MM.1S (cell line): ENCODE data around the gene GNL2.
"Not testable (repeated sequence)": the region's sequence is repeated elsewhere in the genome, so short reads cannot be mapped to it uniquely, and the experiment has no call there.

Experiments used
- DNase-seq: peaks from one replicate; pipeline ENCODE4 v3.0.0-alpha.2; 2015
- H2AFZ ChIP-seq: fragments of 300-600 bp; sonication (generic); 2 replicates; pipeline ENCODE4 v1.6.0; 2016; ENCODE audit warnings: antibody characterized with exemption, low read length
- H3F3A ChIP-seq: fragments of 300-600 bp; sonication (generic); 2 replicates; pipeline ENCODE4 v1.6.1; 2016; ENCODE audit warnings: mild to moderate bottlenecking, antibody characterized with exemption, low read length, moderate library complexity, mixed read lengths; ENCODE audit not compliant: insufficient read depth
- H3K27ac ChIP-seq: fragments of 300-600 bp; sonication (generic); 2 replicates; pipeline ENCODE4 v1.5.1; 2016; ENCODE audit warnings: mild to moderate bottlenecking, low read length
- H3K27me3 ChIP-seq: fragments of 300-600 bp; sonication (generic); replicated peaks from 2 replicates; pipeline ENCODE4 v1.6.0; 2016; ENCODE audit warnings: low read length; ENCODE audit not compliant: insufficient read depth
- H3K36me3 ChIP-seq: fragments of 300-600 bp; sonication (generic); replicated peaks from 2 replicates; pipeline ENCODE4 v1.6.1; 2016; ENCODE audit warnings: mild to moderate bottlenecking, low read length, mixed read lengths; ENCODE audit not compliant: insufficient read depth
- H3K4me1 ChIP-seq: fragments of 300-600 bp; sonication (generic); 2 replicates; pipeline ENCODE4 v1.6.1; 2016; ENCODE audit warnings: low read length, mixed read lengths
- H3K4me2 ChIP-seq: fragments of 300-600 bp; sonication (generic); 2 replicates; pipeline ENCODE4 v1.6.0; 2016; ENCODE audit warnings: low read depth, low read length
- H3K4me3 ChIP-seq: fragments of 300-600 bp; sonication (generic); 2 replicates; pipeline ENCODE4 v1.5.1; 2016; ENCODE audit warnings: low read length, mixed read lengths
- H3K79me2 ChIP-seq: fragments of 300-600 bp; sonication (generic); 2 replicates; pipeline ENCODE4 v1.6.1; 2016; ENCODE audit warnings: mixed run types, low read length, mixed read lengths
- H3K9ac ChIP-seq: fragments of 300-600 bp; sonication (generic); 2 replicates; pipeline ENCODE4 v1.6.1; 2016; ENCODE audit warnings: low read length, mixed read lengths
- H3K9me2 ChIP-seq: fragments of 300-600 bp; sonication (generic); replicated peaks from 2 replicates; pipeline ENCODE4 v1.6.1; 2016; ENCODE audit warnings: mild to moderate bottlenecking, low read length, mixed read lengths; ENCODE audit not compliant: insufficient read depth
- H3K9me3 ChIP-seq: fragments of 300-600 bp; sonication (generic); replicated peaks from 2 replicates; pipeline ENCODE4 v1.6.1; 2016; ENCODE audit warnings: mild to moderate bottlenecking, low read length, mixed read lengths; ENCODE audit not compliant: insufficient read depth
- H4K20me1 ChIP-seq: fragments of 300-600 bp; sonication (generic); 2 replicates; pipeline ENCODE4 v1.6.1; 2016; ENCODE audit warnings: mild to moderate bottlenecking, low read length, moderate library complexity, mixed read lengths; ENCODE audit not compliant: insufficient read depth
- EZH2 ChIP-seq: fragments of 300-600 bp; sonication (generic); optimal IDR thresholded peaks from 2 replicates; pipeline ENCODE3; 2017; ENCODE audit warnings: low read depth, mild to moderate bottlenecking, antibody characterized with exemption, low read length, mixed read lengths
- EZH2phosphoT487 ChIP-seq: fragments of 300-600 bp; sonication (generic); IDR thresholded peaks from 2 replicates; pipeline ENCODE4 v1.6.1; 2018; ENCODE audit warnings: antibody characterized with exemption, low read length
- TF ChIP-seq, protein P1 (sequence below): fragments of 300-600 bp; sonication (generic); IDR thresholded peaks from 2 replicates; pipeline ENCODE4 v1.5.1; 2016; ENCODE audit warnings: antibody characterized with exemption, low read length, mixed read lengths

GNL2 gene

DNA sequence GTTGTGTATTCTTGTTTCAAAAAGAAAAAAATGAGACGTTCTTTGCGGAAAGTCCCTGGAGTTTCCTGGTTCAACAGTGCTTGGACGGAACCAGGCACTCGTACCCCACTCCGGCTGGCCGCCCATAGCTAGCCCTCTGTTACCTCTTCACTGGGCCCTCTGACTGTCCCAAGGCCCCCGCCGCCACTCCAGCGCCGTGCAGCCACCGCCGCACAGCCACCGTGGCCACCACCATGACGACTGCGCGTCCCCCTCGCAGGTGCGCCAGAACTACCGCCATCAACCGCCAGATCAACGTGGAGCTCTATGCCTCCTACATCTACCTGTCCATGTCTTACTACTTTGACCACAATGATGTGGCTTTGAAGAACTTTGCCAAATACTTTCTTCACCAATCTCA is 51.2 kb downstream of the GNL2 start:
- Histone ChIP-seq H3K79me2 (peaks cover 33% of the 10 kb centered on the region), H3K4me2 (no peak overlapping the region), H2AFZ (no peak overlapping the region), H3F3A (no peaks in the 10 kb centered on the region), H3K4me1 (no peaks in the 10 kb centered on the region; the same call in 1 of the 2 replicates), H3K9me2 (no peaks in the 10 kb centered on the region), H3K27me3 (no peaks in the 10 kb centered on the region), H3K4me3 (no peak overlapping the region), H3K27ac (no peak overlapping the region), H3K36me3 (peaks cover 23% of the 10 kb centered on the region), H3K9ac (no peak overlapping the region), H4K20me1 (no peaks in the 10 kb centered on the region), H3K9me3 (no peaks in the 10 kb centered on the region)
- no peak for TF ChIP-seq EZH2phosphoT487
- TF ChIP-seq, protein P1, sequence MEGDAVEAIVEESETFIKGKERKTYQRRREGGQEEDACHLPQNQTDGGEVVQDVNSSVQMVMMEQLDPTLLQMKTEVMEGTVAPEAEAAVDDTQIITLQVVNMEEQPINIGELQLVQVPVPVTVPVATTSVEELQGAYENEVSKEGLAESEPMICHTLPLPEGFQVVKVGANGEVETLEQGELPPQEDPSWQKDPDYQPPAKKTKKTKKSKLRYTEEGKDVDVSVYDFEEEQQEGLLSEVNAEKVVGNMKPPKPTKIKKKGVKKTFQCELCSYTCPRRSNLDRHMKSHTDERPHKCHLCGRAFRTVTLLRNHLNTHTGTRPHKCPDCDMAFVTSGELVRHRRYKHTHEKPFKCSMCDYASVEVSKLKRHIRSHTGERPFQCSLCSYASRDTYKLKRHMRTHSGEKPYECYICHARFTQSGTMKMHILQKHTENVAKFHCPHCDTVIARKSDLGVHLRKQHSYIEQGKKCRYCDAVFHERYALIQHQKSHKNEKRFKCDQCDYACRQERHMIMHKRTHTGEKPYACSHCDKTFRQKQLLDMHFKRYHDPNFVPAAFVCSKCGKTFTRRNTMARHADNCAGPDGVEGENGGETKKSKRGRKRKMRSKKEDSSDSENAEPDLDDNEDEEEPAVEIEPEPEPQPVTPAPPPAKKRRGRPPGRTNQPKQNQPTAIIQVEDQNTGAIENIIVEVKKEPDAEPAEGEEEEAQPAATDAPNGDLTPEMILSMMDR, result no peak
- no peak for TF ChIP-seq EZH2
- DNase-seq, result no peak

DNA sequence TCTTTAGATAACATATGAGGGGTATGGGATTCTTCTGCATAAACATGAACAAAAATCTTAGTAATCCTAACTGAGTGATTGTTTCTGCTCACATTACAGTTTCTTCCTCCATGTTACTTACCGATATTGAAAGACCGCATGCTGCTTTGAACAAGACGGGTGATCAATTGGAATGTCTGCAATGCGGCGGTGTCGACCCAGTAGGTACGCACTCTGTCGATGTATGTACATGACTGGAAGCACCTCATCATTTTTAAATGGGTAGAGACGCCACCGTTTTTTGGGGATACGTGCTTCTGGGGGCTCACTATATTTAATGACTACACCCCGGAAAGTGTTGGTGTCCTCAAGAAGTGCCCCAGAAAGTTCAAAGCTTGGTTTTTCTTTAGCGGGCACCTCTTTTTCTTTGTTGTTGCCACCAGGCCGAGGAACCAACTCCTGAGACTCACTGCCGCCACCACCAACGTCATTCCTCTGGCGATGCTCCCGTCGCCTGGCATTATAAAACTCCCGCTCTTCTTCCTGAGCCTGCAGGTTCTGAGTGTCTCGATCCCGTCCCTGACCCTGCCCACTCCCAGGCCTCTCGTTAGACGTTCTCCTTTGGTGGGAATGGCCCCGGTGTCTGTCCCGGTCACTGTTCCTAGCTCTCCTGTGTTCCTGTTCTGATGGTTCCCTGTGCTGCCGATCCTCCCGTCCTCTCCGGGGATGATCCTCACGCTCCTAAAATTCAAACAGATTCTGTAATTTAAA is 55.5 kb downstream of the GNL2 start:
- Histone ChIP-seq H4K20me1 (no peaks in the 10 kb centered on the region; the same call in 1 of the 2 replicates), H2AFZ (no peak overlapping the region), H3K27me3 (no peaks in the 10 kb centered on the region), H3K9me2 (no peaks in the 10 kb centered on the region), H3K27ac (no peak overlapping the region), H3K4me1 (no peaks in the 10 kb centered on the region), H3F3A (no peaks in the 10 kb centered on the region), H3K9ac (no peak overlapping the region), H3K79me2 (0 out of 2 replicates have a peak, but pooled peaks cover 20% of the 10 kb centered on the region), H3K4me2 (no peak overlapping the region), H3K4me3 (no peak overlapping the region), H3K9me3 (no peaks in the 10 kb centered on the region), H3K36me3 (peaks cover 16% of the 10 kb centered on the region; the same call in 1 of the 2 replicates)
- no peak for DNase-seq
- TF ChIP-seq, protein P1, result no peak
- TF ChIP-seq EZH2, result no peak
- TF ChIP-seq EZH2phosphoT487, result no peak

DNA sequence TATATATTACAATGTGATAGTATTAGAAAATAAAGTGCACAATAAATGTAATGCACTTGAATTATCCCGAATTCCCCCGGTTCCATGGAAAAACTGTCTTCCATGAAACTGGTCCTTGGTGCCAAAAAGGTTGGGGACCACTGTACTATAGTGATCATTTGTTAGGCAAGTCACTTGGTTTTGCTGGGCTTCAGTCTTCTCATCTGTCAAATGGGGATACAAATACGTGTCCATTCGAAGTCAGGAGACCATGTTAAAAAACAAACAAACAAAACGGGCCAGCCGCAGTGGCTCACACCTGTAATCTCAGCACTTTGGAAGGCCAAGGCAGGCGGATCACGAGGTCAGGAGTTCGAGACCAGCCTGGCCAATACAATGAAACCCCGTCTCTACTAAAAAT is 56.6 kb downstream of the GNL2 start:
- not testable (repeated sequence) for H3K4me3 ChIP-seq, H3K4me1 ChIP-seq, H3K9me3 ChIP-seq, H2AFZ ChIP-seq, H3F3A ChIP-seq, H3K27ac ChIP-seq, H3K9me2 ChIP-seq, DNase-seq, H3K9ac ChIP-seq, H3K4me2 ChIP-seq, H4K20me1 ChIP-seq, H3K27me3 ChIP-seq
- Histone ChIP-seq H3K36me3 (peaks cover 12% of the 10 kb centered on the region; the same call in 1 of the 2 replicates), H3K79me2 (0 out of 2 replicates have a peak, but pooled peaks cover 16% of the 10 kb centered on the region)

GRCh38 chr1:37537378-37537777 is 58.4 kb downstream of the GNL2 start:
- H3K4me1 ChIP-seq, result no peaks in the 10 kb centered on the region
- H4K20me1 ChIP-seq, result no peaks in the 10 kb centered on the region; the same call in 1 of the 2 replicates
- H3K4me3 ChIP-seq, result no peak overlapping the region
- H3K4me2 ChIP-seq, result no peak overlapping the region
- no peak for DNase-seq
- H3K79me2 ChIP-seq, result 0 out of 2 replicates have a peak, but pooled peaks cover 14% of the 10 kb centered on the region
- H3K27ac ChIP-seq, result no peak overlapping the region; the same call in 1 of the 2 replicates
- TF ChIP-seq EZH2, result no peak
- no peak for TF ChIP-seq EZH2phosphoT487
- TF ChIP-seq, protein P1, result no peak
- no peaks in the 10 kb centered on the region for H3K9me3 ChIP-seq
- no peak overlapping the region for H2AFZ ChIP-seq
- H3K27me3 ChIP-seq, result no peaks in the 10 kb centered on the region
- H3K9ac ChIP-seq, result no peak overlapping the region
- H3F3A ChIP-seq, result no peaks in the 10 kb centered on the region
- H3K9me2 ChIP-seq, result no peaks in the 10 kb centered on the region
- H3K36me3 ChIP-seq, result peaks cover 12% of the 10 kb centered on the region; the same call in 1 of the 2 replicates
